Spleen (tissue), 11 donors: ENCODE measurements around the gene CFAP69. TPM values are rescaled to one million over a fixed set of nuclear protein-coding genes. Genes with fewer than 3 reads are reported as not detected.

Source experiments
- DNase-seq: peaks from one replicate; pipeline ENCODE4 v3.0.0-alpha.2; 2020
- H3K27ac ChIP-seq, 8 donors: fragments of 200-600 bp; sonication (generic) in 7 of 8; 1 replicate in 4 of 8; 2 replicates in 4 of 8; pipeline versions ENCODE4 v1.5.0 to v1.8.0; 2016 to 2021; ENCODE audit warnings: inconsistent platforms in 4 of 8, mild to moderate bottlenecking in 4 of 8, moderate library complexity in 1 of 8
- H3K27me3 ChIP-seq, 7 donors: fragments of 200-600 bp; sonication (generic) in 6 of 7; replicated peaks in 1 of 7; 1 replicate in 4 of 7; 2 replicates in 3 of 7; pipeline versions ENCODE4 v1.5.0 to v1.8.0; 2016 to 2021; ENCODE audit warnings: inconsistent platforms in 3 of 7, mild to moderate bottlenecking in 1 of 7
- H3K36me3 ChIP-seq, 6 donors: fragments of 200-600 bp; sonication (generic) in 5 of 6; 1 replicate in 4 of 6; 2 replicates in 2 of 6; pipeline versions ENCODE4 v1.5.0 to v1.8.0; 2016 to 2021; ENCODE audit warnings: inconsistent platforms in 2 of 6
- H3K4me1 ChIP-seq, 6 donors: fragments of 200-600 bp; sonication (generic) in 5 of 6; 1 replicate in 3 of 6; 2 replicates in 3 of 6; pipeline versions ENCODE4 v1.5.0 to v1.8.0; 2016 to 2021; ENCODE audit warnings: inconsistent platforms in 3 of 6
- H3K4me3 ChIP-seq, 8 donors: fragments of 200-600 bp; sonication (generic) in 7 of 8; 1 replicate in 4 of 8; 2 replicates in 4 of 8; pipeline versions ENCODE4 v1.5.0 to v1.8.0; 2016 to 2021; ENCODE audit warnings: inconsistent platforms in 4 of 8, mild to moderate bottlenecking in 4 of 8, moderate library complexity in 2 of 8
- H3K9me3 ChIP-seq, 8 donors: fragments of 200-600 bp; sonication (generic) in 7 of 8; 1 replicate in 4 of 8; 2 replicates in 4 of 8; pipeline versions ENCODE4 v1.5.0 to v1.8.0; 2016 to 2021; ENCODE audit warnings: inconsistent platforms in 4 of 8
- CTCF ChIP-seq, 11 experiments: fragments of 200-600 bp in 7 of 11; fragments of 450-650 bp in 4 of 11; sonication (generic) in 4 of 11; IDR thresholded peaks in 8 of 11; conservative IDR thresholded peaks in 3 of 11; 1 replicate in 7 of 11; 2 replicates in 4 of 11; pipeline versions ENCODE4 v1.4.0 to v1.8.0; 2016 to 2021; ENCODE audit warnings: antibody characterized with exemption in 11 of 11, inconsistent platforms in 4 of 11, mild to moderate bottlenecking in 1 of 11
- POLR2A ChIP-seq, 3 donors: fragments of 450-650 bp; IDR thresholded peaks; one replicate each; pipeline ENCODE4 v1.5.1; 2017; ENCODE audit warnings: antibody characterized with exemption in 3 of 3, mild to moderate bottlenecking in 1 of 3
- POLR2AphosphoS5 ChIP-seq, 3 donors: sonication (generic); formaldehyde crosslinking; IDR thresholded peaks; one replicate each; pipeline ENCODE4 v1.5.1; 2017; ENCODE audit warnings: antibody characterized with exemption in 3 of 3
- WGBS, 5 donors: extraction: QIAGEN DNeasy Blood & Tissue Kit in 3 of 5; methylation state at CpG; one replicate each; pipeline versions ENCODE4 v1.1.5 to v1.1.7; 2013 to 2018; 5-methylcytosine and 5-hydroxymethylcytosine counted together
- intact Hi-C: fragments of 100-400 bp; cut with DNase I; formaldehyde crosslinking; loops from one replicate; pipeline ENCODE4 v1.15.0; 2023; ENCODE audit warnings: low total_unique reads
- polyA plus RNA-seq, 3 donors: library from polyadenylated mRNA; stranded (reverse); fragments of 200-250 nt; gene quantifications; one replicate each; pipeline ENCODE4 v1.2.1, GENCODE V29; 2013
- total RNA-seq, 7 donors: library from RNA; depleted of rRNA in 3 of 7; stranded (reverse); fragments of >200 nt in 3 of 7; fragmentation: NEBNext Ultra II Directional in 4 of 7; extraction: Animal tissue kit (Norgen Biotek cat#: 25700) in 4 of 7; gene quantifications; one replicate each; pipeline versions ENCODE4 v1.1.0 to v1.2.1, GENCODE V29; 2016 to 2021
- donor health status: healthy with polysubstance abuse.
- donor health status: DM: no; HTN: no; CAD: no; lungs with moderate emphysema.
- donor health status: DM: no; HTN: no; CAD: no.
- donor health status: Bipolar disorder and iron deficiency.
- donor health status: healthy.
- donor health status: DM: no; HTN: no; CAD: no.
- donor health status: DM: yes; HTN: yes; CAD: no.

The CFAP69 gene
- total and polyA plus RNA-seq, 10 donors, result 1.0 to 15.8 (median 7.4) TPM

GRCh38 chr7:90225181-90225580 is 19.8 kb upstream of the CFAP69 start:
- H3K4me1 ChIP-seq, result no peaks in the 10 kb centered on the region
- no peaks in the 10 kb centered on the region for H3K27me3 ChIP-seq
- no peaks in the 10 kb centered on the region for H3K9me3 ChIP-seq
- no peak for DNase-seq
- no peak overlapping the region for H3K4me3 ChIP-seq
- intact Hi-C loops, result no loop called here
- whole genome bisulfite sequencing, 5 donors, result 90 to 94% (median 93%) methylated on average over 3 of the region's 3 CpGs
- TF ChIP-seq POLR2AphosphoS5 (IDR thresholded peaks at IDR 0.05), result no peak
- no peak for TF ChIP-seq POLR2A (IDR thresholded peaks at IDR 0.05)
- TF ChIP-seq CTCF (IDR thresholded peaks at IDR 0.05 in 8 of 11, conservative IDR thresholded peaks at IDR 0.05 in 3 of 11), result no peak
- H3K36me3 ChIP-seq, result no peaks in the 10 kb centered on the region
- H3K27ac ChIP-seq, result no peak overlapping the region

- TF ChIP-seq POLR2AphosphoS5 (IDR thresholded peaks at IDR 0.05) (no peak), POLR2A (IDR thresholded peaks at IDR 0.05) (no peak), CTCF (IDR thresholded peaks at IDR 0.05 in 8 of 11, conservative IDR thresholded peaks at IDR 0.05 in 3 of 11) (no peak)
- DNase-seq, result no peak
- no peaks in the 10 kb centered on the region for H3K27me3 ChIP-seq
- no peaks in the 10 kb centered on the region for H3K9me3 ChIP-seq
- H3K36me3 ChIP-seq, result no peaks in the 10 kb centered on the region
- no peak overlapping the region for H3K27ac ChIP-seq
- H3K4me1 ChIP-seq, result no peaks in the 10 kb centered on the region
- 60 to 79% (median 68%) methylated on average over 1 of the region's 1 CpG for WGBS, 5 donors
- intact Hi-C loops, result no loop called here
- H3K4me3 ChIP-seq, result no peak overlapping the region
Measured at GRCh38 chr7:90225601-90226000, 19.4 kb upstream of the CFAP69 start.

GRCh38 chr7:90227259-90227658 is 17.7 kb upstream of the CFAP69 start:
- TF ChIP-seq POLR2AphosphoS5 (IDR thresholded peaks at IDR 0.05) (no peak), CTCF (IDR thresholded peaks at IDR 0.05 in 8 of 11, conservative IDR thresholded peaks at IDR 0.05 in 3 of 11) (no peak), POLR2A (IDR thresholded peaks at IDR 0.05) (no peak)
- 67 to 96% (median 93%) methylated on average over 5 of the region's 5 CpGs for WGBS, 5 donors
- Histone ChIP-seq H3K27ac (no peak overlapping the region), H3K36me3 (no peaks in the 10 kb centered on the region), H3K9me3 (no peaks in the 10 kb centered on the region), H3K27me3 (no peaks in the 10 kb centered on the region), H3K4me3 (no peak overlapping the region), H3K4me1 (no peaks in the 10 kb centered on the region)
- DNase-seq, result no peak
- intact Hi-C loops, result no loop called here

GRCh38 chr7:90229682-90230081 is 15.3 kb upstream of the CFAP69 start:
- no peak for TF ChIP-seq POLR2A (IDR thresholded peaks at IDR 0.05)
- TF ChIP-seq CTCF (IDR thresholded peaks at IDR 0.05 in 8 of 11, conservative IDR thresholded peaks at IDR 0.05 in 3 of 11), result no peak
- TF ChIP-seq POLR2AphosphoS5 (IDR thresholded peaks at IDR 0.05), result no peak
- H3K4me1 ChIP-seq, result no peaks in the 10 kb centered on the region
- intact Hi-C loops, result no loop called here
- H3K27ac ChIP-seq, result no peak overlapping the region
- H3K9me3 ChIP-seq, result no peaks in the 10 kb centered on the region
- H3K36me3 ChIP-seq, result no peaks in the 10 kb centered on the region
- H3K27me3 ChIP-seq, result no peaks in the 10 kb centered on the region
- WGBS, 5 donors, result 85 to 95% (median 89%) methylated on average over 2 of the region's 2 CpGs
- no peak overlapping the region for H3K4me3 ChIP-seq
- DNase-seq, result no peak
